ENCODE measurements around the gene OLFML3.

GRCh38 chr1:113963281-113963906, 15.9 kb upstream of the OLFML3 start:
- TF ChIP-seq ZSCAN21 (CRISPR knock-in tag; IDR thresholded peaks at IDR 0.05; ENCODE audit: borderline replicate concordance) (no peak), MAX (IDR thresholded peaks at IDR 0.05) (no peak), CTCF (CRISPR knock-in tag; IDR thresholded peaks at IDR 0.05) (peak; percentile 23; the same call in 1 of the 2 replicates), ZNF546 (CRISPR knock-in tag; conservative IDR thresholded peaks at IDR 0.05) (no peak), DDIT3 (CRISPR knock-in tag; IDR thresholded peaks at IDR 0.05) (no peak), FOXM1 (CRISPR knock-in tag; IDR thresholded peaks at IDR 0.05) (no peak), NFRKB (IDR thresholded peaks at IDR 0.05) (no peak), TRIM22 (IDR thresholded peaks at IDR 0.05) (no peak), POLR2A (IDR thresholded peaks at IDR 0.05; ENCODE audit: insufficient read depth in 1 of 2, low read depth in 2 of 2, low read length in 2 of 2) (no peak), ZNF740 (CRISPR knock-in tag; IDR thresholded peaks at IDR 0.05) (no peak), FOXK1 (CRISPR knock-in tag; IDR thresholded peaks at IDR 0.05; ENCODE audit: borderline replicate concordance, low read depth) (no peak), REST (IDR thresholded peaks at IDR 0.05; ENCODE audit: borderline replicate concordance in 1 of 2, low read depth in 1 of 2, low read length in 2 of 2) (no peak), ATF7-NPFF (CRISPR knock-in tag; IDR thresholded peaks at IDR 0.05; ENCODE audit: low read depth) (no peak)

Measured in HepG2 (cell line).